ENCODE data around the gene MLANA.

GRCh38 chr9:5853617-5854016, 37.1 kb upstream of the MLANA start:
- TF ChIP-seq CTCF (IDR thresholded peaks at IDR 0.05; ENCODE audit: insufficient read depth, low read length) (no peak), REST (IDR thresholded peaks at IDR 0.05; ENCODE audit: insufficient replicate concordance, low read depth) (no peak), GABPA (IDR thresholded peaks at IDR 0.05; ENCODE audit: low read depth) (no peak), POLR2AphosphoS5 (IDR thresholded peaks at IDR 0.05; ENCODE audit: low read depth) (no peak), SPI1 (IDR thresholded peaks at IDR 0.05; ENCODE audit: borderline replicate concordance, low read depth) (no peak)
